ENCODE data around the gene UBXN7. TPM values are rescaled to one million over a fixed set of nuclear protein-coding genes. Genes with fewer than 3 reads are reported as not detected.
"Not testable (repeated sequence)": the region's sequence is repeated elsewhere in the genome, so short reads cannot be mapped to it uniquely, and the experiment has no call there.

The UBXN7 gene
- total RNA-seq, 4 donors from 2014 or later: 11.2 to 22.7 (median 13.1) TPM

DNA sequence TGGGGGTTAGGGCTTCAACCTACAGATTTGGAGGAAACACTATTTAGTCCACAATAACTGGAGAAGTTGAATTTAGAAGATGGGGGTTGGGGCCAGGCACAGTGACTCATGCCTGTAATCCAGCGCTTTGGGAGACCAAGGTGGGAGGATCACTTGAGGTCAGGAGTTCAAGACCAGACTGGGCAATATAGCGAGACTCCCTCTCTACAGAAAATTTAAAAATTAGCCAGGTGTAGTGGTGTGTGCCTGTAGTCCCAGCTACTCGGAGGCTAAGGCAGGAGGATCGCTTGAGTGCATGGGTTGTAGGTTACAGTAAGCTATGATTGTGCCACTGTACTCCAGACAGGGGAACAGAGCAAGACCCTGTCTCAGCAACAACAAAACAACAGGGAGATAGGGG is 109.2 kb downstream of the UBXN7 start:
- no peak for TF ChIP-seq CTCF (IDR thresholded peaks at IDR 0.05)
- no peak for ATAC-seq (ENCODE audit: low FRiP score)
- DNase-seq (ENCODE audit: low spot score): no peak

- ATAC-seq (ENCODE audit: low FRiP score) (no peak), DNase-seq (ENCODE audit: low spot score) (no peak)
- TF ChIP-seq CTCF (IDR thresholded peaks at IDR 0.05): no peak
Observed at GRCh38 chr3:196321162-196321561, 111.1 kb downstream of the UBXN7 start.

GRCh38 chr3:196320137-196320536 is 112.1 kb downstream of the UBXN7 start:
- TF ChIP-seq CTCF (IDR thresholded peaks at IDR 0.05): no peak
- ATAC-seq (ENCODE audit: low FRiP score): no peak
- DNase-seq (ENCODE audit: low spot score): no peak

DNA sequence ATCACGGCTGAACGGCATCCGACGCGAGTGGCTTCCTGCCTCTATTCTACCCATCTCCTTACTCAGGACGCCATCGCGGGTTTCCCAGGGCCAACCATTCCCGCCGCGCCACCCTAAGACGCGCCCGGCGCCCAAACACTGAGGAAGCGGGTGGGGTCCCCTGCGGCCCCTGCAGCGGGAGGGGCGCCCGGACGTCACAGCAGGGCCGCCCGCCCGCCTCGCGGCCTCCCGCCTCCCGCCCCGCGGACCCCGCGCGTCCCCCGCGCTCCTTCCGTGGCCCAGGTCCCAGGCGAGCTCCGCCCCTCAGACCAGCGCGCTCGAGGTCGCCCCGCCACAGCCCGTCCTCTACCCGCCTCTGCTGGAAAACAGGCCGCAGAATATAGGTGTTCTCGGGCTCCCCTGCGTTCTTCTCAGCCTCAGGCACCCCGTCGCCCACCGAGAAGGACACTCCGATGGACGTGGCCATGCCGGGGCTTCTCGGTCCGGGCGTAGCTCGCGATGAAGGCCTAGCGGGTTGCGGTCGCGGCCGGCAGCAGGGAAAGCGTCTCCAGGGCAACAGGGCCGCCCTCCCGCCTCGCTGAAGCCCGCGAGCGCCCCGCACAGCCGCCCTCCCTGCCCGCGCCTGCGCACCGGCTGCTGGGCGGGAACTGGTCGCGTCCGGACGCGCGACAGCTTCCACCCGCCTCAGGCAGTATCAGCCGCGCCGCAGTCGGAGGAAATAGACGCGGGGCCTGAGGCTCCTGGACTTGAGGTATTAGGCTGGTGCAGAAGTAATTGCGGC is 114.3 kb downstream of the UBXN7 start, which contains the start of gene DYNLT2B:
TSS of gene DYNLT2B (minus strand) at position 554 of the 781 bp plus-strand sequence. CDS start at position 466, 88 bp downstream.
- no peak for TF ChIP-seq CTCF (IDR thresholded peaks at IDR 0.05)
- ATAC-seq (ENCODE audit: low FRiP score): peak; percentile 98
- DNase-seq (ENCODE audit: low spot score): peak; percentile 60

DNA sequence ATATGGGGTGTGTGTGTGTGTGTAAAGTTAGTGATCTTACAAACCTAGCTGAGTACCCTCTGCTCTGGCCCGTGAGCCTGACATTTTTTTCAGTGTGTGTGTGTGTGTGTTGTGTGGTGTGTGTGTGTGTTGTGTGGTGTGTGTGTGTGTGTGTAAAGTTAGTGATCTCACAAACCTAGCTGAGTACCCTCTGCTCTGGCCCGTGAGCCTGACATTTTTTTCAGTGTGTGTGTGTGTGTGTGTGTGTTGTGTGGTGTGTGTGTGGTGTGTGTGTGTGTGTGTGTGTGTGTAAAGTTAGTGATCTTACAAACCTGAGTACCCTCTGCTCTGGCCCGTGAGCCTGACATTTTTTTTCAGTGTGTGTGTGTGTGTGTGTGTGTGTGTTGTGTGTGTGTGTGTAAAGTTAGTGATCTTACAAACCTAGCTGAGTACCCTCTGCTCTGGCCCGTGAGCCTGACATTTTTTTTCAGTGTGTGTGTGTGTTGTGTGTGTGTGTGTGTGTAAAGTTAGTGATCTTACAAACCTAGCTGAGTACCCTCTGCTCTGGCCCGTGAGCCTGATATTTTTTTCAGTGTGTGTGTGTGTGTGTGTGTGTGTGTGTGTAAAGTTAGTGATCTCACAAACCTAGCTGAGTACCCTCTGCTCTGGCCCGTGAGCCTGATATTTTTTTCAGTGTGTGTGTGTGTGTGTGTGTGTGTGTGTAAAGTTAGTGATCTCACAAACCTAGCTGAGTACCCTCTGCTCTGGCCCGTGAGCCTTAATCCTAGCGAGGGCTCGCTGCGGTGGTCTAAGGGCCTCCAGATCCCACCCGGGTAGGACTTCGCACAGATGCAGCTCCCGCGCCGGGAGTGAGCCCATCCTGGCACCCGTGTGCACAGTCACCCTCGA is 115.2 kb downstream of the UBXN7 start:
- ATAC-seq (ENCODE audit: low FRiP score): not testable (repeated sequence)

GRCh38 chr3:196315821-196316220 is 116.4 kb downstream of the UBXN7 start:
- no peak for ATAC-seq (ENCODE audit: low FRiP score)
- no peak for DNase-seq (ENCODE audit: low spot score)
- TF ChIP-seq CTCF (IDR thresholded peaks at IDR 0.05): no peak

More for the DNA sequence above, 115.2 kb downstream of the UBXN7 start:
- DNase-seq (ENCODE audit: low spot score): not testable (repeated sequence)

DNA sequence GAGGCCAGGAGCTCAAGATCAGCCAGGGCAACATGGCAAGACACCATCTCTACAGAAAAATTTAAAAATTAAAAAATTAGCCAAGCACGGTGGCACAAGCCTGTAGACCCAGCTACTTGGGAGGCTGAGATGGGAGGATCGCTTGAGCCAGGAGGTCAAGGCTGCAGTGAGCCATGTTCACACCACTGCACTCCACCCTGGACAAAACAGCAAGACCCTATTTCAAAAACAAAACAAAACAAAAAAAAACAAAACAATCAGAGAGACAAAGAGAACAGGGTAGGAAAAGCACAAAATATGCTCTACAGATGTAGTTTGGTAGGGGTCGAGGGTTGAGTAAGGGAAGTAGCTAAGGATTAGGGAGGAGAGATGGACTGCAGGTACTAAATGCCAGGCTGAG is 117.6 kb downstream of the UBXN7 start:
- DNase-seq (ENCODE audit: low spot score) (no peak), ATAC-seq (ENCODE audit: low FRiP score) (no peak)
- TF ChIP-seq CTCF (IDR thresholded peaks at IDR 0.05): no peak

DNA sequence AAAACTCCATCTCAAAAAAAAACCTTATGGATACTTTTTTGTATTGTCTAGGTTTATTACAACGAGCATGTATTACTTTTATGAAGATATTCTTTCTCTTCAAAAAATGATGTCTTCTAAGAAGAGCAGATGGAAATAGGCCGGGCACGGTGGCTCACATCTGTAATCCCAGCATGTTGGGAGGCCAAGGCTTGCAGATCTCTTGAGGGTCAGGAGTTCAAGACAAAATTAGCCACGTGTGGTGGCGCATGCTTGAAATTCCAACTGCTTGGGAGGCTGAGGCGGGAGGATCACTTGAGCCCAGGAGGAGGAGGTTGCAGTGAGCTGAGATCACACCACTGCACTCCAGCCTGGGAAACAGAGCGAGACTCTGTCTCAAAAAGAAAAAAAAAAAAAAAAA is 118.1 kb downstream of the UBXN7 start:
- not testable (repeated sequence) for ATAC-seq (ENCODE audit: low FRiP score); DNase-seq (ENCODE audit: low spot score)

GRCh38 chr3:196302960-196303359 is 129.3 kb downstream of the UBXN7 start:
- DNase-seq (ENCODE audit: low spot score); ATAC-seq (ENCODE audit: low FRiP score): not testable (repeated sequence)

- not testable (repeated sequence) for DNase-seq (ENCODE audit: low spot score); ATAC-seq (ENCODE audit: low FRiP score)
Observed at GRCh38 chr3:196302551-196302950, 129.7 kb downstream of the UBXN7 start.
